ELR (cell line): Measurements from ENCODE around the gene RNF41.
A peak's percentile ranks its signal among the peaks of the same experiment; 100 is the strongest.

Experiments
- DNase-seq: peaks from one replicate; pipeline ENCODE4 v3.0.0-alpha.2; 2015; ENCODE audit warnings: low read depth

Gene RNF41

DNA sequence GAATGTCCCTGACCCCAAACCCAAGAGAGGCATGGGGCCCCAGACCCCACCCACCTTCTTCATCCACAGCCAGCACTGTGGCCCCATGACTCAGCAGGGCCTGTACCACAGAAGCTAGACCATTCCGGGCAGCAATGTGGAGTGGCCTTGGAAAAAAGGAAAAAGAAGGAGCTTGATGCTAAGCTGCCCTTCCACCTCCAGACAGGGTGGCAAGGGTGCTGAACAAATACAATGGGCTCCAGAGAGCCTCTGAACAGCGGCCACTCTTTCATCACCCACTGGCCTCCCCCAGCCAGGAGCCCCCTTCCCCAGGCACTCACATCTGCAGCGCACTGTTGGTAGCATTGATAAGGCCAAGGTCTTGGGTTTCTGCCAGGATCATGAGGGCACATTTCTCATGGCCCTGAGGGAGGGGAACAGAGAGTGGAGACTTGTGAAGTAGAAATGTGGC lies 22.0 kb upstream of the RNF41 start:
- no peak for DNase-seq

DNA sequence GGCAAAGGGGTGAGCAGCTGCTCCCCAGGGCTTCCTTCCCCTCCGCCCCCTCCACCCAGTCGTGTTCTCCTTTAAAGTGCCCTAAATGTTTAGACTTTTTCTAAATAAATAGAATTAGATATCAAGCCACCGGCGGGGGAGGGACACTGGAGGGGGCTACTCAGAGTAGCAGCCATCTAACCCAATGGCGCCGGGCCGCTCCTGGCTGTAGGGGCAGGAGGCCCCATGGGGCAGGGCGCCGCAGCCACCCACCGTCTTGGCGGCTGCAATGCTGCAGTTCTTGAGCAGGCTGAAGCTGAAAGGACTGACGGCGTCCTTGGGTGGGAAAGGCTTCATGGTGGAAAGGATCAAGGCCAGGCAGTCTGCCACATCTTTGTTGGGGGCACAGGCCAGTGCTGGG lies 21.3 kb upstream of the RNF41 start:
- DNase-seq, result no peak

DNA sequence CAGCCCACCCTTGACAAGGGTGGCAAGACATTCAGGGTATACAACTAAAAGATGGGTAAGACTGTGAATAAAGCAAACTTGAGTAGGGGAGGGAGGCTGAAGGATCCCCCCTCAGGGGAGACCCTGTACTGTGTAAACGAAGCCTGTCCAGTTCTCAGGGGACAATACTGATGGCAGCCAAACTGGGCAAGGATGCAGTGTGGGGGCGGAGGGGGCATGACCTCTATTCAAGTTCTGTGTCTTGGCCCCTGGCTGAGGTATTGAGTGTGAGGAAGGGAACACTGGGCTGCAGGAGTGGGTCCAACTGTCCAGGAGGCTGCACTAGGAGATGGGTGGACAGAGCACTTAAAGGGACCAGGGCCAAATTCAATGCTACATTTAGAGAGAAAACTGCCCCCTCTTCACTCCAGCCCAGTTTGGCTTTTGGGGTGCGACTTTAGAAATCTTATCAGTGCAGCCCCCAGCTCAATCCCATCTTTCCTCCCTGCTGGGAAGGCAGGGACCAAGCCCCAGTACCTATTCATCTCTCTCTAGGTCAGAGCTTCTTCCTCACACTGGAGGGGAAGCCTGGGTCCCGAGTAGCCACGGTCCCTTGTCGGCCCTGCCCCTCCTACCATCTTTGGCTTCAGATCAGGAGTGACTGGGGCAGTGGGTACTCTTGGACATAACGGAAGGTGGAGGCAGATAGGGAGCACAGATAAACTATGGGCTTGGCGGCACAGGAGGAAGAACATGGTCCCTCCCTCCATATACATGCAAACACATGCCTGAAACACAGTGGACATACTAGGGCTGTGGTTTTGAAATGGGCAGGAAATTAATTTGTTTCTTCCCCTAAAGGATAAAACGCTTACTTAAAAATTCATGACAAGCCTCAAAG lies 19.9 kb upstream of the RNF41 start:
- DNase-seq, result no peak

DNA sequence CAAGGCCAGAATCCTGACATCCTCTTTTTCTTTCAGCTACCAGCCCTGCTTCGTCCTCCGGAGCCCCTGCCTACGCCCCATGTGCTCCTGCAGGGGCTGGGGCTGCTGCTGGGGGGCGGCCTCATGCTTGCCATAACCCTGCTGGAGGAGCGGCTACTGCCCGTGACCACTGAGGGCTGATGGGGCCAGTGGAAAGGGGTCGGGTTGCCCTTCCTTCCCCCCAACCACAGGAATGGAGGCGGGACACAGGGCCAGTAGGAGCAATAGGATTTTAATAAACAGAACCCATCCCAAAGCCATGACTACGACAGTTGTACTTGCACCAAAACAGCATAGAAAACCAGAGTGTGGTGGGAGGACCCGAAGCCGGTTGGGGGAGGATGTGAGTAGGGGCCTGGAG lies 15.8 kb upstream of the RNF41 start:
- no peak for DNase-seq

DNA sequence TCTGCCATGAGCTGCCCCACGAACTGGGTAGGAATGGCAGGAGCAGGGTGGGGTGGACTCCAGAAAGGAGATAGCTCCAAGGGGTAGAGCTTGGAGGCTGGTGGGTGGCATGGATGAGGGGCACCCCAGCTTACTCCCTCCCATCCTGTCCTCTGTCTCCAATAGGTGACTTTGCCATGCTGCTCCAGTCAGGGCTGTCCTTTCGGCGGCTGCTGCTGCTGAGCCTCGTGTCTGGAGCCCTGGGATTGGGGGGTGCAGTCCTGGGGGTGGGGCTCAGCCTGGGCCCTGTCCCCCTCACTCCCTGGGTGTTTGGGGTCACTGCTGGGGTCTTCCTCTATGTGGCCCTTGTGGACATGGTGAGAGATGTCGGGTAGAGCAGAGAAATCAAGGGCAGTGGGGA lies 15.3 kb upstream of the RNF41 start:
- DNase-seq, result no peak

DNA sequence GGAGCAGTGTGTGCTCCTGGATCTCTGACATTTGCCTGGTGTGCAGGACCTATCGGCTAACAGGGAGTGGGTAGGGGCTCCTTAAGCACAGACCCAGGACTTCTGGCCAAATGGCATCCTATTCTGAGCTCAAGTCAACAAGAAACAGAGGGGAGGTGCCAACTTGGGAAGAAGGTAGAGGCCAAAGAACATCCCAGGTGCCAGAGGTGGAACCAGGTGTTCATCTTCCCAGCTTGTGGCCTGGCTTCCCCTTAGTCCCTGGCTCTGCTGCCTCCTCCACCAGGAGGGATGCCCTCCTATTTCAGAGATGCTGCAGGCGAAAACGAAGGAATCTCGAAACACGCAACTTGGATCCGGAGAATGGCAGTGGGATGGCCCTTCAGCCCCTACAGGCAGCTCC lies 14.4 kb upstream of the RNF41 start:
- no peak for DNase-seq

DNA sequence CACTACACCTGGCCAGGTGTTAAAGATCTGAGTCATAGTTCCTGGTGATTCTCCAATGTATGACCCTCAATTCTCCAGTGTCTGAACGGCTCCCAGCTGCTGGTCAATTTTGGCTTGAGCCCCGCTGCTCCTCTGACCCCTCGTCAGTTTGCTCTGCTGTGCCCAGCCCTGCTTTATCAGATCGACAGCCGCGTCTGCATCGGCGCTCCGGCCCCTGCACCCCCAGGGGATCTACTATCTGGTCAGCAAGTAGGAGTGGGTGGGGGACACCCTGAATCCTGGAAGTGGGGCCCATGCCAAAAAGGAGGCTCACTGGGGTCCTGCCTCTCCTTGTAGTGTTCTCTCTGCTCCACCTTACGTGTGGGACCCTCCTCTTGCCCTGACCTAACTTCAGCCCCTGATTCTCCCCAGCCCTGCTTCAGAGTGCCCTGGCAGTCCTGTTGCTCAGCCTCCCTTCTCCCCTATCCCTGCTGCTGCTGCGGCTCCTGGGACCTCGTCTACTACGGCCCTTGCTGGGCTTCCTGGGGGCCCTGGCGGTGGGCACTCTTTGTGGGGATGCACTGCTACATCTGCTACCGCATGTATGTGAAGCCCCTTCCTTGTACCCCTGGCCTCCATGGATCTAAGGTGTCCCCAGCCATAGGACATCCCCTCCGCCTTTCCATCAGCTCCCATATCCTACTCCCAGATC lies 13.2 kb upstream of the RNF41 start:
- no peak for DNase-seq

DNA sequence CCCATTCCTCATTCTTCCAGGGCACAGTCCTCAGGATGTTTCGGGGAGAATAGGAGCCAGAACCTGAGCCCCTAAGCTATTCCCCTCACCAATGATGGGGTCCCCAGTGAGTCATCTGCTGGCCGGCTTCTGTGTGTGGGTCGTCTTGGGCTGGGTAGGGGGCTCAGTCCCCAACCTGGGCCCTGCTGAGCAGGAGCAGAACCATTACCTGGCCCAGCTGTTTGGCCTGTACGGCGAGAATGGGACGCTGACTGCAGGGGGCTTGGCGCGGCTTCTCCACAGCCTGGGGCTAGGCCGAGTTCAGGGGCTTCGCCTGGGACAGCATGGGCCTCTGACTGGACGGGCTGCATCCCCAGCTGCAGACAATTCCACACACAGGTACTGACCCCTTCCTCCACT lies 9.5 kb upstream of the RNF41 start:
- no peak for DNase-seq

DNA sequence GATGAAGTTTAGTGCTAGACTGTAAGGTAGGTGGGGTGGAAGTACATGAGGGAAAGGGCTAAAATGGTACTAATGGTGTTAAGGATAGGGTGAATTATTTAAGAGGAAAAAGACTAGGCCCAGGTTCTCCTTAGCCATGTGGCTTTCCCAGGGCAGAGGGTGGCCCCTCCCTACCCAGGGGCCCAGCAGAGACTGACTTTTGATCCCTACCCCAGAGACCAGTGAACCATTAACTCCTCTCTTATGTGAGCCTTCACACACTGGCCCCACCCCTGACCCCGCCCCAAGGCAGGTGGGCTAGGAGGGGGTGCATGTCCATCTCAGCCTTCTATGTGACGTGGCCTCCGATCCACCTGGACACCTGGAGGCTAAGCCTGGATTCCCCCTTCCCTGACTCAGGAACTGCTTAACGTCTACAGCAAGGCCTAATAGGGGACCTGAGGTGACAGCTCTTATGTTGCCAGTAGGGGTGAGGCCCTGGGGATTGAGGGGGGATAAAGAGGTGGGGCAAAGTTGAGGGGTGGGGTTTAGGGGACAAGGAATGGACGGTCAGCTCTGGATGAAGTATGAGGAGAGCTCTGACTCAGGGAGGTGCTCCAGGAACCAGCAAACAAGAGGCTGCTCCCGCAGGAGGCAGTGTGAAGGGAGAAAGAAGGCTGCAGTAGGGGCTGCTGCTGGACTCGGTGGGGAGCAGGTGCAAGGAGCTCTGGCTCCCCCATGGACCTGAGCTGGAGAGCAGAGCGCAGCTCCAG lies 8.9 kb upstream of the RNF41 start:
- no peak for DNase-seq

DNA sequence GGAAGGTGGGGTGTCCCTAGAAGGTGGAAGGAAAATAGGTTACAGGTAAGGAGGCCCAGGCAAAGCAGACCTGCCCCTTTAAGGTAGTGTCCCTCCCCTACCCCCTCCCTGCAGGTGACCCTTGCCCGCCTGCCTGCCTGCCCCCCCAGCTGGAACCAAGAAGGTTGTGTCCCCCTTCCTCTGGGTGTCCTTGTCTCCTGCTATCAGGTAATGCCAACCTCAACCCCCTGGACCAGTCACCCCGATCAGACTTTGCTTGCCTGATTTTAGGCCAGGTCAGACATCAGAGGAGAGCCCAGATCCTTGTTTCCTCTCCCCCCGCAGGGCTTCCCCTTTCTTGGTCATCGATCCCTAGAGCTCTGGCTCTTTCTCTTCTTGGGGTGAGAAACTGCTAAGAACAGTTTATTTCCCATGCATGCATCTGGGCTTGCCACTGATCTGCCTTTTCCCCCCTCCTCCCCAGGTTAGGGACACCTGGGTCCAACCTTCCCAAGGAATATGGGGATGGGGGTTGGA lies 8.3 kb upstream of the RNF41 start, which contains the start of gene SLC39A5:
TSS of gene SLC39A5 (plus strand) at position 136 of the 516 bp plus-strand sequence. CDS start 1,224 bp downstream, outside the sequence.
- no peak for DNase-seq

DNA sequence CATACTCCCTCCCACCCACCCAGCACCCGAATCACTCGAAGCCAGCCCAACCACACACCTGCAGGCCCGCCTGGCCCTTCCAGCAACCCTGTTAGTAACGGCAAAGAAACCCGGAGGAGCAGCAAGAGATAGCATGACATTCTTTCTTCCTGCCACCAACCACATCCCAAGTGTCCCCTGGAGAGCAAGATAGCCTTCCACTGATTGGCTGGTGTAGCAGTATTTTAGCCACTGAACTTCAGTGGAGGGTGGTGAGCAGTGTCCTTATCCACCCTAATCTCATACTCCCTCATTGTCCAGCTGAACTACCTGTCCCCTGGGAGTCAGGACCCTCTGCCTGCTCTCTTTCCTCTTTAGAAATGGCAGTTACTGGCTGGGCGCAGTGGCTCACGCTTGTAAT lies 7.4 kb upstream of the RNF41 start:
- no peak for DNase-seq

DNA sequence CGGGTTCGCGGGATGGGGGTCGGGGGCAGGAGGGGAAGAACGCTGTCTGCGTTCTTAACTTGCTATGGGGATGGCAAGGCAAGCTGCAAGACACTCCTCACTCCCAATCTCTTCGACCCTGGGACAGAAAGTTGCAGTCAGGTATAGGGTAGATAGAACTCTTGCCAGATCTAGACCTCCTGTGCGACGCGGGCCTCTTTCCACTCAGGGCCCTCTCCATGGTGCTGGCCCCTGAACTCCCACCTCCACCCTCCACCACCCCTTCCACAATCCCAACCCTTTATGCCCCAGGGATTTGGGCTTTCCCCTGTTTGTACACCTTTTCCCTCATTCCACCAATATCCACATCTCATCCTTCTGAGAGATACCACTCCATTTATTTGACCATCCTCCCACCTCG lies 3.2 kb upstream of the RNF41 start:
- no peak for DNase-seq

DNA sequence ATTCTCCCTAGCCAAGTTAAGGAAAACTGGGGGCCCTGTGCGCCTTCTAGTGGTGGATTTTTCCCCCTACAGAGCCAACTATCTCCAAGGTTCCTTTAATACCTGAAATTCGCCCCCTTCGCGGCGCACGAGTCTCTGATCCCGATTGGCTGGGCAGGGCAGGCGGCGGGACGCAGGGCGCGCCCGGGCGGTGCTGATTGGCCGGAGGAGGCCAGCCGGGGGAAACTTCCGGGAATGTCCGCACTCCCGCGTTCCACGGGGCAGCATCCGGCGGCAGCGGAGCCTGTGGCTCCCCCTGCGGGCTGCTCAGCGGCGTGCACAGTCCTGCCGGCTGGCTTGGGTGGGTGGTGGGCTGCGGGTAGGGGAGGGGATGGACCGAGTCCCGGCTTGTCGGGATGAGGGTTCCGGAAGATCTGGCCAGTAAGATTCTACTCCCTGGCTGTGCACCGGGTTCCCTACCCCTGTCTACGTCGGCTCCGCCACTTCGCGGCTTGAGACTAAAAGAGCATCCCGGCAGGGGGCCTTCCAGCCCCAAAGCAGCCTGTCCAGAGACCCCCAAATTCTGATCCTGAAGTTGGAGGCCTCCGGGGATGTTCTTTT lies 2.5 kb upstream of the RNF41 start, which contains the start of gene NABP2:
TSS of gene NABP2 (plus strand) at position 241 of the 600 bp plus-strand sequence. CDS start 515 bp downstream, outside the sequence.
- peak; percentile 99 for DNase-seq

DNA sequence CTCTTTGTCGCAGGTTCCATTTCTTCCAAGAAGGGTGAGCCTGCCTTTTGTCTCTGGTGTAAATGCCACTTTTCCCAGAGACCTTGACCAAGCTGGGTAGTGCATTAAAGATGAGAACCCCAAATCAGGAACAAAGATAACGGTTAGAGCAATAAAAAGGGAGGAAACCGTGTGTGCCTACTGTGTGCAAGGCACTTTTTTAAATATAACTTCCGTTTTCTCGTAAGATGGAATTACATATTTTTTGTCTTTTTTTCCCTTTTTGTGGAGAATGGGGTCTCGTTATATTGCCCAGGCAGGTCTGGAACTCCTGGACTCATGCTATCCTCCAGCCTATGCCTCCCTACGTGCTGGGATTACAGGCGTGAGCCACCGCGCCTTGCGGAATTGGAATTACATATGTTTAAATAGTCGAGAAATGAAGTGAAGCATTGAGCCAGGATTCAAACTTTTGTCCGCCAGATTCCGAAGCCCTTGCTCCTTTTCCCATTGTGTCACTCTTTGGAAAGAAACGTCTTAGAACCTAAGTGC lies 1.9 kb upstream of the RNF41 start:
- no peak for DNase-seq

DNA sequence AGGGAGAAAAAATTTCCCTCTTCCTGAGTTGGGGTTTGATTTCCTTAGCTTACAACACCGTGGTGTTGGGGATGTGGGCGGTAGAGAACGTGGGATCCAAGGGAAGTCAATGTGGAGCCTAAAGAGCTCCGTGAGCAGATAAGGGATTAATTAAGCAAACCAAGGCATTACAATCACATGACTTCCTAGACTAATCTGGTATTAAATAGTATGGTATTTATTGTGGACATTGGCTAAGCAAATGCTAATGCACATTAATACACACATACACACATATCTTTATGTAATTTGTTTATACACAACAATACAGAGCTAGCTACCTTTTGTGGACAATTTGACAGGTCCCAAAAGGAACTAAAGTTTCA lies 791 bp upstream of the RNF41 start:
- DNase-seq, result no peak

DNA sequence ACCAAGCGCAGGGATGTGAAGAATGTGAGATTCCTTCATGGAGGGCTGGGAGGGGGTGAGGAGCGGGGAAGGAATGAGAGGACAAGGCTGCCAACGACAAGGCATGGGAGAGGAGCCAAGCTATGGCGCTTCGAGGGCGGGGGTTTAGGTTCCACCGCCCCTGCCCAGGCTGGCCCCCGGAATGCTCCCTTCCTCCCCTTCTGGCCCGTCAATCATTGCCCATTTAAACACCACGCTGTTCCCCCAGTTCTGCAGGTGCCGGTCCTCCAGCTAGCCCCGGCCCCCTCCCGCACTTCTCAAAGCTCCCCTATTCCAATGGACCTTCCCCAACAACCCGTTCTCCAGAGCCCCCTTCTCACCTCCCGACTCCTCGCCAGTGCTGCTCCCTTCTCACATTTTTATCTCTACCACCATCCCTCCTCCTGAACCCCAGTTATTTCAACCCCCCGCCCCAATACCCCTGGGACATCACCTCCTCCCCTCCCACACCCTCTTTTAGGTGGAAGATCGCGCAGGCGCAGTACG lies 428 bp downstream of the RNF41 start:
- peak; percentile 73 for DNase-seq

DNA sequence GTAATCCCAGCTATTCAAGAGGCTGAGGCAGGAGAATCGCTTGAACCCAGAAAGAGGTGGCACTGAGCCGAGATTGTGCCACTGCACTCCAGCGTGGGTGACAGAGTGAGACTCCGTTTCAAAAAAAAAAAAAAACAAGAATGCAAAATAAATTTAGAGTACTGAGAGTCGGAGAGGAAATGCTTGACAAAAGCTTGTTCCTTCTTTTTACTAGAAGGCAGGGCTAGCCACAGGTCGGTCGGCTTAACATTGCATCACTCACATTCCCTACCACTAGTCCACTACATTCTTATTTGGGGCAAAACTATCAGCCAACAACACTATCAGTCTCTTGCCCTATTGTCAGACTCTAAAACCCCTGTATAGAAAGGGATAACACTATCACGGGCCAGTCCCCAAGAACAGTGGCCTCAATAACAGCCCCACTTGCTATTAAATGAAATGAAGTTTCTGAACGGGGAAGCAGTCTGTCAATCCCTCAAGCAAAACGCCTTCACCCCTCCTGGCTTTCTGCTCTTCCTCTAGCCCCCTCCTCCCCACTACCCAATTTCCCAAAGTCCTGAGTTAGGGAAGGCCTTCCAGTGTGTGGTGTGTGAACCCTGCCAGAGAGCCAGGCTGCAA lies 1.0 kb downstream of the RNF41 start:
- peak; percentile 42 for DNase-seq

DNA sequence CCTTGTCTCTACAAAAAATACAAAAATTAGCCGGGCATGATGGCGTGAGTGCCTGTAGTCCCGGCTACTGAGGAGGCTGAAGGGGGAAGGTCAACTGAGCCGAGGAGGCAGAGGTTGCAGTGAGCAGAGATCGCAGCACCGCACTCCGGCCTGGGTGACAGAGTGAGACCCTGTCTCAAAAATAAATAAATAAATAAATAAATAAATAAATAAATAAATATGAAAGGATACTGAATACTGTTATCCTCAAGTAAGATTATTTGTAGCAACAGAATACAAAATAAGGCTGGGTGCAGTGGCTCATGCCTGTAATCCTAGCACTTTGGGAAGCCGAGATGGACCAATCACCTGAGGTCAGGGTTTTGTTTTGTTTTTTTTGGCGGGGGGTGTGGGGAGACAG lies 1.9 kb downstream of the RNF41 start:
- DNase-seq, result no peak

DNA sequence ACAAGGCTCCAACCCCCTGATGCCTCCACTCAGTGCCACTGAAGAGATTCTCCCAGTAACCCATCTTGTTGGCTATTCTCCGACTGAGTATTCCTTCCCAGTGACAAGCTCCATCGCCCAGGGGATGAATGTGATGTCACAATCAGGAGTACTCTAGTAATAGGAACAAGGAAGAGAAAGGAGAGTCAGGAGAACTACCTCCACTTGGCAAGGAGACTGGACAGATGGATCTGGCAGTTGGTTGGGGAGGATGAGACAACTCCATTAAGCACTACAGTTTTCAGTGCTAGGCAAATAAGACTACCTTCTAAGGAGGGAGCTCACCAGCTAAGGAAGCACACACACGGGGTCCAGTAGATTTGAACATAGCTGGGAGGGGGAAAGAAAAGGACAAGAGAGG lies 5.3 kb downstream of the RNF41 start:
- DNase-seq, result no peak

DNA sequence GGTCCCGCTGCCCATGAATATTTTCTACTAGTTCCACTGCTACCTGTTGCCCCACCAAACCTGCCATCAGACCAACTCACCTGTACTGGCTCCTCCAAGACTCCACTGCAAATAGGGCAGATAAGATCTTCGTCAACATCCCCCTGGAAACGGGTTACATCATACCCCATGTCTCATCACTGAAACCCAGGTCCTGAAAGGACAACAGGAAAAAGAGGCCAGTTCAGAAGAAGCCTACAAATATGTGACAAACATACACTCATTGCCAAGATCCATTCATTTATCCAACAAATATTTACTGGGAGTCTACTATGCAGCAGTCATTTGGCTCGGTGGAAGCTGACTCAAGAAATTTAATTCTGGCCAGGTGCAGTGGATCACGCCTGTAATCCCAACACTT lies 7.8 kb downstream of the RNF41 start:
- DNase-seq, result peak; percentile 0

DNA sequence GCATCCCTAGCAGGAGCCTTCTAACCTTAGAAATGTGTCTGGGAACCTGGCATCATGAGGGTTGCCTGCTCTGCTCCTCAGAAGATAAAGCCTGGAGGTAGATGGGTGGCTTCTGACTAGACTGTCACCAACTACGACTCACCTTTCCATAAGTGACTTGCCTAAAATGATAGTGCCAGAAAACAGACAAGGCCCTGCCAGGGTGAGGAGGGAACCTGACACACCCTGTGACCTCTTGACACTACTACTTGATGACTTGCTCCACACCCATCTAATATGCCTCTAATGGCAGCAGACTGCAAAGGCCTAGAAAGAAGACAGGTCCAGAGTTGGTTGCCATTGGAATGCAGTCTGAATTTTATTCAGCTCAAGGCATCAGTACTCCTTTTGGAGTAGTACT lies 9.4 kb downstream of the RNF41 start:
- DNase-seq, result no peak
